Ovary (tissue), 3 donors: Measurements from ENCODE around the gene DAGLA.

Experiments used
- EP300 ChIP-seq: sonication (generic); formaldehyde crosslinking; IDR thresholded peaks from one replicate; pipeline ENCODE4 v1.6.1; 2017; ENCODE audit warnings: antibody characterized with exemption
- POLR2A ChIP-seq: fragments of 450-650 bp; IDR thresholded peaks from one replicate; pipeline ENCODE4 v1.6.1; 2017; ENCODE audit warnings: antibody characterized with exemption, mild to moderate bottlenecking, moderate library complexity
- TF ChIP-seq, protein P1 (sequence below), 3 donors: fragments of 450-650 bp in 2 of 3; fragments of 200-600 bp in 1 of 3; IDR thresholded peaks; one replicate each; pipeline versions ENCODE4 v1.5.1 to v1.8.0; 2016 to 2022; ENCODE audit warnings: antibody characterized with exemption in 3 of 3, mild to moderate bottlenecking in 1 of 3
- donor health status: DM: no; HTN: no; CAD: no.

DNA sequence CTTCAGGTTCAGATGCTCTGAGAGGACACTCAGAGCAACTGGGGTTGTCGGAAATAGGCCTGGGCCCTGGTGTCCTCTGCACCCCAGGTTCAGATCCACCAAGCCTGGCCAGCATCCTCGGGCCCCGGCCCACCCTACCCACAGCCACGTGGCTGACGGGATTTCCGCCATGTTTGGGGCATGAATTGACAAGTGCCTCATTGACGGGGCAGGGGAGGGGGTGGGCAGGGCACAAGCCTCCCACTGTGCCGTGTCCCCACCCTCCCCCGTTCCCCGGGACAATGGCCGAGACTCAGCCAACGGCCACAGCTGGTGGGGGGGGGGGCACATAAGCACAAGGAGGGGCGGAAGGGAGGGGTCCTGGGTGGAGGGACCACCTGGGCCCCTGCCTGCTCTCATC lies 80.8 kb downstream of the DAGLA start:
- TF ChIP-seq POLR2A, result no peak
- TF ChIP-seq, protein P1, sequence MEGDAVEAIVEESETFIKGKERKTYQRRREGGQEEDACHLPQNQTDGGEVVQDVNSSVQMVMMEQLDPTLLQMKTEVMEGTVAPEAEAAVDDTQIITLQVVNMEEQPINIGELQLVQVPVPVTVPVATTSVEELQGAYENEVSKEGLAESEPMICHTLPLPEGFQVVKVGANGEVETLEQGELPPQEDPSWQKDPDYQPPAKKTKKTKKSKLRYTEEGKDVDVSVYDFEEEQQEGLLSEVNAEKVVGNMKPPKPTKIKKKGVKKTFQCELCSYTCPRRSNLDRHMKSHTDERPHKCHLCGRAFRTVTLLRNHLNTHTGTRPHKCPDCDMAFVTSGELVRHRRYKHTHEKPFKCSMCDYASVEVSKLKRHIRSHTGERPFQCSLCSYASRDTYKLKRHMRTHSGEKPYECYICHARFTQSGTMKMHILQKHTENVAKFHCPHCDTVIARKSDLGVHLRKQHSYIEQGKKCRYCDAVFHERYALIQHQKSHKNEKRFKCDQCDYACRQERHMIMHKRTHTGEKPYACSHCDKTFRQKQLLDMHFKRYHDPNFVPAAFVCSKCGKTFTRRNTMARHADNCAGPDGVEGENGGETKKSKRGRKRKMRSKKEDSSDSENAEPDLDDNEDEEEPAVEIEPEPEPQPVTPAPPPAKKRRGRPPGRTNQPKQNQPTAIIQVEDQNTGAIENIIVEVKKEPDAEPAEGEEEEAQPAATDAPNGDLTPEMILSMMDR (IDR thresholded peaks at IDR 0.05), result no peak
- TF ChIP-seq EP300, result no peak
